Gastrocnemius medialis (tissue), 4 donors: ENCODE measurements around the gene GAA. TPM values are rescaled to one million over a fixed set of nuclear protein-coding genes. Genes with fewer than 3 reads are reported as not detected.

Experiments
- ATAC-seq, 2 donors: fragments of 150-250 bp; one replicate each; pipeline ENCODE4 v1.9.1; 2016
- DNase-seq, 2 donors: peaks; one replicate each; pipeline ENCODE4 v3.0.0-alpha.2; 2019
- H3K27ac ChIP-seq, 4 donors: fragments of 200-600 bp; sonication (generic); 1 replicate in 1 of 4; 2 replicates in 3 of 4; pipeline ENCODE4 v1.5.1; 2016 to 2018; ENCODE audit warnings: mild to moderate bottlenecking in 2 of 4, moderate library complexity in 1 of 4
- H3K27me3 ChIP-seq, 3 donors: fragments of 200-600 bp; sonication (generic) in 2 of 3; 1 replicate in 1 of 3; 2 replicates in 2 of 3; pipeline versions ENCODE4 v1.5.1 to v1.6.0; 2016 to 2019; ENCODE audit warnings: mild to moderate bottlenecking in 1 of 3, moderate library complexity in 1 of 3
- H3K36me3 ChIP-seq, 2 donors: fragments of 200-600 bp; sonication (generic) in 1 of 2; one replicate each; pipeline ENCODE4 v1.5.1; 2017 to 2018
- H3K4me1 ChIP-seq, 2 donors: fragments of 200-600 bp; sonication (generic) in 1 of 2; one replicate each; pipeline ENCODE4 v1.5.1; 2016 to 2017; ENCODE audit warnings: mild to moderate bottlenecking in 2 of 2
- H3K4me3 ChIP-seq, 4 donors: fragments of 200-600 bp; sonication (generic) in 3 of 4; 1 replicate in 1 of 4; 2 replicates in 3 of 4; pipeline ENCODE4 v1.5.1; 2016 to 2019; ENCODE audit warnings: mild to moderate bottlenecking in 2 of 4
- H3K9me3 ChIP-seq, 3 donors: fragments of 200-600 bp; sonication (generic) in 2 of 3; 1 replicate in 1 of 3; 2 replicates in 2 of 3; pipeline ENCODE4 v1.5.1; 2016 to 2019
- POLR2A ChIP-seq, 2 donors: fragments of 450-650 bp; IDR thresholded peaks; one replicate each; pipeline ENCODE4 v1.6.1; 2017; ENCODE audit warnings: antibody characterized with exemption in 2 of 2, mild to moderate bottlenecking in 2 of 2, moderate library complexity in 2 of 2
- in situ Hi-C, 4 donors: fragments of 200-750 bp; cut with MboI; loops; one replicate each; pipeline versions ENCODE4 v1.15.0 to v1.8.0; 2017; ENCODE audit warnings: low sequenced_read_pairs in 4 of 4
- intact Hi-C: fragments of 100-400 bp; cut with DNase I; formaldehyde crosslinking; loops from one replicate; pipeline ENCODE4 v1.15.1; 2023; ENCODE audit warnings: low total_unique reads
- total RNA-seq, 4 donors: library from RNA; depleted of rRNA; stranded (reverse); fragments of >200 nt; gene quantifications; one replicate each; pipeline versions ENCODE4 v1.1.0 to v1.2.3, GENCODE V29; 2016
- TF ChIP-seq, protein P1 (sequence below), 5 experiments: fragments of 450-650 bp in 3 of 5; fragments of 200-600 bp in 2 of 5; sonication (generic) in 2 of 5; IDR thresholded peaks in 4 of 5; conservative IDR thresholded peaks in 1 of 5; 1 replicate in 4 of 5; 2 replicates in 1 of 5; pipeline ENCODE4 v1.5.1; 2016 to 2019; ENCODE audit warnings: antibody characterized with exemption in 5 of 5, mild to moderate bottlenecking in 3 of 5, moderate library complexity in 3 of 5

Gene GAA
- total RNA-seq, 4 donors from 2014 or later, result 39.2 to 72.3 (median 70.1) TPM

- TF ChIP-seq POLR2A (IDR thresholded peaks at IDR 0.05), result no peak
- TF ChIP-seq, protein P1, sequence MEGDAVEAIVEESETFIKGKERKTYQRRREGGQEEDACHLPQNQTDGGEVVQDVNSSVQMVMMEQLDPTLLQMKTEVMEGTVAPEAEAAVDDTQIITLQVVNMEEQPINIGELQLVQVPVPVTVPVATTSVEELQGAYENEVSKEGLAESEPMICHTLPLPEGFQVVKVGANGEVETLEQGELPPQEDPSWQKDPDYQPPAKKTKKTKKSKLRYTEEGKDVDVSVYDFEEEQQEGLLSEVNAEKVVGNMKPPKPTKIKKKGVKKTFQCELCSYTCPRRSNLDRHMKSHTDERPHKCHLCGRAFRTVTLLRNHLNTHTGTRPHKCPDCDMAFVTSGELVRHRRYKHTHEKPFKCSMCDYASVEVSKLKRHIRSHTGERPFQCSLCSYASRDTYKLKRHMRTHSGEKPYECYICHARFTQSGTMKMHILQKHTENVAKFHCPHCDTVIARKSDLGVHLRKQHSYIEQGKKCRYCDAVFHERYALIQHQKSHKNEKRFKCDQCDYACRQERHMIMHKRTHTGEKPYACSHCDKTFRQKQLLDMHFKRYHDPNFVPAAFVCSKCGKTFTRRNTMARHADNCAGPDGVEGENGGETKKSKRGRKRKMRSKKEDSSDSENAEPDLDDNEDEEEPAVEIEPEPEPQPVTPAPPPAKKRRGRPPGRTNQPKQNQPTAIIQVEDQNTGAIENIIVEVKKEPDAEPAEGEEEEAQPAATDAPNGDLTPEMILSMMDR (IDR thresholded peaks at IDR 0.05 in 4 of 5, conservative IDR thresholded peaks at IDR 0.05 in 1 of 5), result no peak
- peaks cover 2 to 34% of the 10 kb centered on the region in 2 donors for H3K36me3 ChIP-seq
- H3K9me3 ChIP-seq, result no peaks in the 10 kb centered on the region
- DNase-seq (no peak), ATAC-seq (no peak)
- H3K4me1 ChIP-seq, result no peaks in the 10 kb centered on the region
- intact Hi-C loops (no loop called here), in situ Hi-C loops (no loop called here)
- H3K4me3 ChIP-seq, result no peak overlapping the region
- no peaks in the 10 kb centered on the region for H3K27me3 ChIP-seq
- no peak overlapping the region for H3K27ac ChIP-seq
Measured at GRCh38 chr17:80130992-80131391, 29.6 kb downstream of the GAA start.

- Histone ChIP-seq H3K4me3 (no peak overlapping the region), H3K27ac (no peak overlapping the region), H3K4me1 (no peaks in the 10 kb centered on the region), H3K27me3 (no peaks in the 10 kb centered on the region), H3K36me3 (peaks cover 2 to 55% of the 10 kb centered on the region in 2 donors), H3K9me3 (no peaks in the 10 kb centered on the region)
- TF ChIP-seq, protein P1 (IDR thresholded peaks at IDR 0.05 in 4 of 5, conservative IDR thresholded peaks at IDR 0.05 in 1 of 5), result no peak
- TF ChIP-seq POLR2A (IDR thresholded peaks at IDR 0.05), result no peak
- DNase-seq (no peak), ATAC-seq (no peak)
- intact Hi-C loops, result no loop called here
- in situ Hi-C loops, result no loop called here
Measured at GRCh38 chr17:80132906-80133625, 31.7 kb downstream of the GAA start.

- intact Hi-C loops (no loop called here), in situ Hi-C loops (no loop called here)
- peaks cover 2 to 60% of the 10 kb centered on the region in 2 donors for H3K36me3 ChIP-seq
Measured at GRCh38 chr17:80133626-80133970, 32.2 kb downstream of the GAA start.

DNA sequence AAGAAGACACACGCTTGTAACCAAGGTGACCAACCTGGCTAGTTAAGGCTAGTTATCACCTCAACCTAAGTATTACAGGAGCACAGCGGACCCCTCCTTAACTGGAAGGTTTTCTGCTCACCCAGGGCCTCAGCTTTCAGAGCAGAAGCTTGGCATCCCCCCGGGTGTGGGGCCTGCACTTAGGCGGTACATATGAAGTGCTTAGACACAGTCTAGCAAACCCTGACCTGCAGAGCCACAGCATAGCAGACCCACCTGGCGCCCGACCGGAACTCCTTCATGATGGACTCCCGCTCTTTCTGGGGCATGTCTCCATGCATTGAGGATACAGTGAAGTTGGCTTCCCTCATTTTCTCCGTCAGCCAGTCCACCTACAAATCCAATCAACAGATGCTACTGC is 35.8 kb downstream of the GAA start:
- no peaks in the 10 kb centered on the region for H3K9me3 ChIP-seq
- DNase-seq, result no peak
- H3K4me3 ChIP-seq, result no peak overlapping the region
- ATAC-seq, result no peak
- TF ChIP-seq, protein P1 (IDR thresholded peaks at IDR 0.05 in 4 of 5, conservative IDR thresholded peaks at IDR 0.05 in 1 of 5), result no peak
- no peak for TF ChIP-seq POLR2A (IDR thresholded peaks at IDR 0.05)
- intact Hi-C loops, result no loop called here
- no peak overlapping the region for H3K27ac ChIP-seq
- H3K27me3 ChIP-seq, result no peaks in the 10 kb centered on the region
- in situ Hi-C loops, result no loop called here
- no peaks in the 10 kb centered on the region for H3K4me1 ChIP-seq
- H3K36me3 ChIP-seq, result peaks cover 2 to 96% of the 10 kb centered on the region in 2 donors

More at GRCh38 chr17:80133626-80133970, 32.2 kb downstream of the GAA start:
- TF ChIP-seq POLR2A (IDR thresholded peaks at IDR 0.05), result no peak
- TF ChIP-seq, protein P1 (IDR thresholded peaks at IDR 0.05 in 4 of 5, conservative IDR thresholded peaks at IDR 0.05 in 1 of 5), result no peak
- Histone ChIP-seq H3K27ac (no peak overlapping the region), H3K27me3 (no peaks in the 10 kb centered on the region), H3K4me1 (no peaks in the 10 kb centered on the region), H3K9me3 (no peaks in the 10 kb centered on the region), H3K4me3 (no peak overlapping the region)
- DNase-seq (no peak), ATAC-seq (no peak)
